Smooth muscle cell (in vitro differentiated cells): ENCODE measurements around the gene CSTF3. TPM values are rescaled to one million over a fixed set of nuclear protein-coding genes. Genes with fewer than 3 reads are reported as not detected.

Experiments
- DNase-seq: peaks from one replicate; lab custom pipeline; 2025; ENCODE audit not compliant: unreplicated experiment; lab: John Stamatoyannopoulos, UW
- H2AFZ ChIP-seq: fragments of 200-600 bp; sonication (generic); 2 replicates; pipeline ENCODE4 v1.6.0; 2016; ENCODE audit warnings: antibody characterized with exemption, low read depth, mild to moderate bottlenecking
- H3F3A ChIP-seq: fragments of 200-600 bp; sonication (generic); 2 replicates; pipeline ENCODE4 v1.6.0; 2017; ENCODE audit warnings: antibody characterized with exemption, low read depth
- H3K27ac ChIP-seq: fragments of 200-600 bp; sonication (generic); 2 replicates; pipeline ENCODE4 v1.5.1; 2016; ENCODE audit warnings: low read depth, mild to moderate bottlenecking
- H3K27me3 ChIP-seq: fragments of 200-600 bp; sonication (generic); 2 replicates; pipeline ENCODE4 v1.6.1; 2016; ENCODE audit warnings: low read depth, mild to moderate bottlenecking
- H3K36me3 ChIP-seq: fragments of 200-600 bp; sonication (generic); 2 replicates; pipeline ENCODE4 v1.5.1; 2016; ENCODE audit warnings: low read depth
- H3K4me1 ChIP-seq: fragments of 200-600 bp; sonication (generic); 2 replicates; pipeline ENCODE4 v1.5.1; 2016; ENCODE audit warnings: low read depth
- H3K4me2 ChIP-seq: fragments of 200-600 bp; sonication (generic); 2 replicates; pipeline ENCODE4 v1.6.0; 2016; ENCODE audit warnings: mild to moderate bottlenecking
- H3K4me3 ChIP-seq: fragments of 200-600 bp; sonication (generic); 2 replicates; pipeline ENCODE4 v1.5.1; 2016; ENCODE audit warnings: mild to moderate bottlenecking
- H3K79me2 ChIP-seq: fragments of 200-600 bp; sonication (generic); 2 replicates; pipeline ENCODE4 v1.6.0; 2016; ENCODE audit warnings: low read depth, mild to moderate bottlenecking
- H3K9ac ChIP-seq: fragments of 200-600 bp; sonication (generic); 2 replicates; pipeline ENCODE4 v1.6.0; 2016; ENCODE audit warnings: low read depth
- H3K9me3 ChIP-seq: fragments of 200-600 bp; sonication (generic); replicated peaks from 2 replicates; pipeline ENCODE4 v1.5.1; 2016; ENCODE audit warnings: low read depth
- H4K20me1 ChIP-seq: fragments of 200-600 bp; sonication (generic); 2 replicates; pipeline ENCODE4 v1.6.0; 2016; ENCODE audit warnings: low read depth
- CTCF ChIP-seq: fragments of 200-600 bp; sonication (generic); IDR thresholded peaks from 2 replicates; pipeline ENCODE4 v1.5.1; 2017; ENCODE audit warnings: borderline replicate concordance, mild to moderate bottlenecking, antibody characterized with exemption; ENCODE audit not compliant: insufficient read depth, poor library complexity, severe bottlenecking
- WGBS: methylation state at CpG from one replicate; pipeline ENCODE4 v1.1.7; 2016; ENCODE audit warnings: low lambda C conversion rate; 5-methylcytosine and 5-hydroxymethylcytosine counted together
- polyA plus RNA-seq: library from polyadenylated mRNA; unstranded; fragments of >200 nt; fragmentation: Nextera tagmentation; extraction: Ambion mirVana; gene quantifications from 2 replicates; pipeline ENCODE4 v1.2.1, GENCODE V29; 2016
- total RNA-seq: library from RNA; depleted of rRNA; stranded (reverse); fragments of >200 nt; gene quantifications from 2 replicates; pipeline ENCODE4 v1.2.3, GENCODE V29; 2014

Gene CSTF3
- total and polyA plus RNA-seq, 2 experiments from 2014 or later, result 25.9 to 30.4 TPM

- H3K79me2 ChIP-seq, result no peaks in the 10 kb centered on the region
- H3K27me3 ChIP-seq, result no peaks in the 10 kb centered on the region
These were observed 10.0 kb upstream of the CSTF3 start for GRCh38 chr11:33171251-33171650.

GRCh38 chr11:33168709-33169200 lies 7.5 kb upstream of the CSTF3 start:
- Histone ChIP-seq H2AFZ (no peak overlapping the region), H3K27ac (peak overlapping the region; percentile 62), H3K36me3 (no peaks in the 10 kb centered on the region), H3K4me3 (no peak overlapping the region), H3K9ac (no peak overlapping the region), H3F3A (peaks cover 16% of the 10 kb centered on the region), H3K9me3 (no peaks in the 10 kb centered on the region), H3K79me2 (no peaks in the 10 kb centered on the region), H3K27me3 (no peaks in the 10 kb centered on the region), H3K4me1 (no peaks in the 10 kb centered on the region), H3K4me2 (peak overlapping the region; percentile 46), H4K20me1 (no peaks in the 10 kb centered on the region)
- no peak for TF ChIP-seq CTCF
- WGBS, result 17% methylated on average over 4 of the region's 4 CpGs
- DNase-seq, result no peak

More at GRCh38 chr11:33171251-33171650, 10.0 kb upstream of the CSTF3 start:
- H3F3A ChIP-seq, result peaks cover 16% of the 10 kb centered on the region
- no peak overlapping the region for H2AFZ ChIP-seq
- no peak overlapping the region for H3K4me3 ChIP-seq
- no peaks in the 10 kb centered on the region for H3K9me3 ChIP-seq
- no peaks in the 10 kb centered on the region for H3K4me1 ChIP-seq
- no peaks in the 10 kb centered on the region for H3K36me3 ChIP-seq
- H3K9ac ChIP-seq, result no peak overlapping the region
- no peak overlapping the region for H3K27ac ChIP-seq
- no peak for DNase-seq
- TF ChIP-seq CTCF, result no peak
- no peaks in the 10 kb centered on the region for H4K20me1 ChIP-seq
- 91% methylated on average over 1 of the region's 1 CpG for WGBS
- H3K4me2 ChIP-seq, result no peak overlapping the region

GRCh38 chr11:33162831-33163230 lies 1.6 kb upstream of the CSTF3 start:
- peaks cover 35% of the 10 kb centered on the region for H3K79me2 ChIP-seq
- H2AFZ ChIP-seq, result no peak overlapping the region
- H3K27ac ChIP-seq, result no peak overlapping the region
- no peak for TF ChIP-seq CTCF
- DNase-seq, result no peak
- peaks cover 26% of the 10 kb centered on the region for H3K4me1 ChIP-seq
- no peak overlapping the region for H3K4me2 ChIP-seq
- H3K9me3 ChIP-seq, result no peaks in the 10 kb centered on the region
- H4K20me1 ChIP-seq, result peaks cover 22% of the 10 kb centered on the region
- no peaks in the 10 kb centered on the region for H3K27me3 ChIP-seq
- H3K4me3 ChIP-seq, result no peak overlapping the region
- H3K36me3 ChIP-seq, result no peaks in the 10 kb centered on the region
- peaks cover 10% of the 10 kb centered on the region for H3F3A ChIP-seq
- WGBS, result 97% methylated on average over 8 of the region's 8 CpGs
- H3K9ac ChIP-seq, result no peak overlapping the region

- Histone ChIP-seq H4K20me1 (peaks cover 45% of the 10 kb centered on the region), H3K4me3 (peak overlapping the region; percentile 75), H3K27ac (peak overlapping the region; percentile 71), H3K4me1 (peaks cover 33% of the 10 kb centered on the region), H3K9ac (peak overlapping the region; percentile 92), H3K4me2 (peak overlapping the region; percentile 98), H3F3A (no peaks in the 10 kb centered on the region), H2AFZ (peak overlapping the region; percentile 44), H3K36me3 (no peaks in the 10 kb centered on the region), H3K9me3 (no peaks in the 10 kb centered on the region), H3K27me3 (no peaks in the 10 kb centered on the region), H3K79me2 (peaks cover 57% of the 10 kb centered on the region)
- WGBS, result under 1% methylated on average over 7 of the region's 7 CpGs
- no peak for TF ChIP-seq CTCF
- no peak for DNase-seq
These were observed 693 bp downstream of the CSTF3 start for GRCh38 chr11:33160587-33160986.
